Coronary artery (tissue), 2 donors: ENCODE results near the gene DDX3X.

Experiments
- DNase-seq: peaks from one replicate; pipeline ENCODE4 v3.0.0-alpha.2; 2017; ENCODE audit warnings: low spot score
- H3K27ac ChIP-seq, 2 donors: fragments of 200-600 bp; sonication (generic); one replicate each; pipeline ENCODE4 v1.5.1; 2016 to 2019
- H3K4me3 ChIP-seq: fragments of 200-600 bp; sonication (generic); 2 replicates; pipeline ENCODE4 v1.5.1; 2016; ENCODE audit warnings: mild to moderate bottlenecking, moderate library complexity
- CTCF ChIP-seq: fragments of 200-600 bp; sonication (generic); IDR thresholded peaks from one replicate; pipeline ENCODE4 v1.5.1; 2019; ENCODE audit warnings: antibody characterized with exemption

Gene DDX3X

GRCh38 chrX:41327341-41327740 is 6.6 kb upstream of the DDX3X start:
- H3K4me3 ChIP-seq = no peak overlapping the region
- DNase-seq = no peak
- TF ChIP-seq CTCF = no peak
- no peak overlapping the region for H3K27ac ChIP-seq

GRCh38 chrX:41329101-41329500 is 4.9 kb upstream of the DDX3X start:
- H3K27ac ChIP-seq = no peak overlapping the region
- DNase-seq = no peak
- no peak for TF ChIP-seq CTCF

GRCh38 chrX:41332005-41332404 is 2.0 kb upstream of the DDX3X start:
- H3K4me3 ChIP-seq = peak overlapping the region; percentile 97
- TF ChIP-seq CTCF = no peak
- DNase-seq = no peak
- H3K27ac ChIP-seq = peak overlapping the region; percentile 98 to 100

More at GRCh38 chrX:41329101-41329500, 4.9 kb upstream of the DDX3X start:
- no peak overlapping the region for H3K4me3 ChIP-seq

- peak overlapping the region; percentile 97 for H3K4me3 ChIP-seq
- TF ChIP-seq CTCF = no peak
- peak overlapping the region; percentile 98 to 100 for H3K27ac ChIP-seq
- peak; percentile 79 for DNase-seq
These were observed 1.5 kb upstream of the DDX3X start for GRCh38 chrX:41332408-41333002.

GRCh38 chrX:41333003-41333743 is 789 bp upstream of the DDX3X start:
- peak; percentile 90 for DNase-seq
- Histone ChIP-seq H3K4me3 (peak overlapping the region; percentile 97), H3K27ac (peak overlapping the region; percentile 98 to 100)
- TF ChIP-seq CTCF = no peak

- peak overlapping the region; percentile 97 for H3K4me3 ChIP-seq
- TF ChIP-seq CTCF = no peak
- H3K27ac ChIP-seq = peak overlapping the region; percentile 98 to 100
- DNase-seq = peak; percentile 93
These were observed 618 bp downstream of the DDX3X start for GRCh38 chrX:41334363-41335197.
